OCI-LY1 (cell line): ENCODE data around the gene PSMC4.

Source experiments
- H2AFZ ChIP-seq: fragments of 200-600 bp; sonication (generic), shearing (Covaris generic); 2 replicates; pipeline ENCODE4 v1.6.0; 2014; ENCODE audit warnings: antibody characterized with exemption, mild to moderate bottlenecking, low read length
- H3F3A ChIP-seq: fragments of 200-600 bp; sonication (generic), shearing (Covaris generic); 2 replicates; pipeline ENCODE4 v1.6.0; 2014; ENCODE audit warnings: mild to moderate bottlenecking, antibody characterized with exemption, low read length, moderate library complexity; ENCODE audit not compliant: insufficient read depth
- H3K27ac ChIP-seq: fragments of 200-600 bp; sonication (generic); 2 replicates; pipeline ENCODE4 v1.5.1; 2014; ENCODE audit warnings: low read length, mixed run types, mild to moderate bottlenecking, low read depth; ENCODE audit not compliant: poor library complexity, severe bottlenecking
- H3K27me3 ChIP-seq: fragments of 200-600 bp; sonication (generic); 2 replicates; pipeline ENCODE4 v1.6.0; 2014; ENCODE audit warnings: antibody characterized with exemption, mild to moderate bottlenecking, low read length, moderate library complexity; ENCODE audit not compliant: insufficient read depth
- H3K36me3 ChIP-seq: fragments of 200-600 bp; sonication (generic); 2 replicates; pipeline ENCODE4 v1.6.1; 2014; ENCODE audit warnings: mild to moderate bottlenecking, antibody characterized with exemption, low read length, moderate library complexity, mixed read lengths; ENCODE audit not compliant: insufficient read depth
- H3K4me1 ChIP-seq: fragments of 200-600 bp; sonication (generic); 2 replicates; pipeline ENCODE4 v1.5.1; 2014; ENCODE audit warnings: mild to moderate bottlenecking, low read length, moderate library complexity; ENCODE audit not compliant: insufficient read depth, severe bottlenecking
- H3K4me2 ChIP-seq: fragments of 200-600 bp; sonication (generic), shearing (Covaris generic); 2 replicates; pipeline ENCODE4 v1.6.1; 2014; ENCODE audit warnings: low read length
- H3K4me3 ChIP-seq: fragments of 200-600 bp; sonication (generic); 2 replicates; pipeline ENCODE4 v1.5.1; 2014; ENCODE audit warnings: low read length, low read depth, mild to moderate bottlenecking, mixed read lengths; ENCODE audit not compliant: poor library complexity, severe bottlenecking
- H3K79me2 ChIP-seq: fragments of 200-600 bp; shearing (Covaris generic); 2 replicates; pipeline ENCODE4 v1.6.1; 2016; ENCODE audit warnings: mixed run types, low read length, mixed read lengths; ENCODE audit not compliant: insufficient read depth
- H3K9ac ChIP-seq: fragments of 200-600 bp; sonication (generic), shearing (Covaris generic); 2 replicates; pipeline ENCODE4 v1.6.1; 2014; ENCODE audit warnings: mild to moderate bottlenecking, low read length, mixed read lengths
- H3K9me2 ChIP-seq: fragments of 200-600 bp; sonication (generic), shearing (Covaris generic); 2 replicates; pipeline ENCODE4 v1.6.1; 2014; ENCODE audit warnings: low read depth, mild to moderate bottlenecking, low read length, mixed read lengths
- H3K9me3 ChIP-seq: fragments of 200-600 bp; shearing (Covaris generic); 2 replicates; pipeline ENCODE4 v1.6.1; 2014; ENCODE audit warnings: low read length, mixed read lengths
- H4K20me1 ChIP-seq: fragments of 200-600 bp; sonication (generic), shearing (Covaris generic); 2 replicates; pipeline ENCODE4 v1.6.0; 2016; ENCODE audit warnings: mild to moderate bottlenecking, low read length; ENCODE audit not compliant: insufficient read depth
- CTCF ChIP-seq: fragments of 200-600 bp; sonication (generic), shearing (Covaris generic); IDR thresholded peaks from 2 replicates; pipeline ENCODE4 v1.5.1; 2017; ENCODE audit warnings: mild to moderate bottlenecking, antibody characterized with exemption, low read length, moderate library complexity, mixed read lengths
- EZH2 ChIP-seq: fragments of 200-600 bp; sonication (generic), shearing (Covaris generic); IDR thresholded peaks from 2 replicates; pipeline ENCODE4 v1.8.0; 2017; ENCODE audit warnings: borderline replicate concordance, mixed run types, mild to moderate bottlenecking, antibody characterized with exemption, low read length, moderate library complexity, mixed read lengths

Gene PSMC4

GRCh38 chr19:39941615-39942365, 29.2 kb upstream of the PSMC4 start:
- no peak overlapping the region for H2AFZ ChIP-seq
- H3K36me3 ChIP-seq, result peaks cover 21% of the 10 kb centered on the region
- H3K79me2 ChIP-seq, result no peaks in the 10 kb centered on the region
- H3F3A ChIP-seq, result 0 out of 2 replicates have a peak, but pooled peaks cover 7% of the 10 kb centered on the region
- peak overlapping the region; percentile 99 for H3K27ac ChIP-seq
- H3K9me3 ChIP-seq, result peaks cover 13% of the 10 kb centered on the region
- no peaks in the 10 kb centered on the region for H3K27me3 ChIP-seq
- no peaks in the 10 kb centered on the region for H3K9me2 ChIP-seq
- peak overlapping the region; percentile 34 for H3K4me3 ChIP-seq
- peak overlapping the region; percentile 71 for H3K9ac ChIP-seq
- no peaks in the 10 kb centered on the region for H4K20me1 ChIP-seq
- TF ChIP-seq EZH2 (no peak), CTCF (no peak)
- H3K4me1 ChIP-seq, result peaks cover 54% of the 10 kb centered on the region
- H3K4me2 ChIP-seq, result peak overlapping the region; percentile 72

- Histone ChIP-seq H4K20me1 (no peaks in the 10 kb centered on the region), H3K4me2 (peak overlapping the region; percentile 72), H3K9me3 (peaks cover 13% of the 10 kb centered on the region), H3K9ac (peak overlapping the region; percentile 71), H3K36me3 (peaks cover 25% of the 10 kb centered on the region), H3K27ac (peak overlapping the region; percentile 99), H3K4me1 (peaks cover 50% of the 10 kb centered on the region), H3F3A (0 out of 2 replicates have a peak, but pooled peaks cover 7% of the 10 kb centered on the region), H3K79me2 (no peaks in the 10 kb centered on the region), H2AFZ (no peak overlapping the region), H3K9me2 (no peaks in the 10 kb centered on the region), H3K27me3 (no peaks in the 10 kb centered on the region), H3K4me3 (peak overlapping the region; percentile 34)
- TF ChIP-seq CTCF (no peak), EZH2 (no peak)
These were observed 28.6 kb upstream of the PSMC4 start for GRCh38 chr19:39942366-39942730.

GRCh38 chr19:39943586-39943985, 27.4 kb upstream of the PSMC4 start:
- H3F3A ChIP-seq, result no peaks in the 10 kb centered on the region
- no peaks in the 10 kb centered on the region for H3K27me3 ChIP-seq
- H3K9ac ChIP-seq, result peak overlapping the region; percentile 19; the same call in 1 of the 2 replicates
- no peaks in the 10 kb centered on the region for H3K79me2 ChIP-seq
- no peaks in the 10 kb centered on the region for H3K9me2 ChIP-seq
- TF ChIP-seq EZH2 (no peak), CTCF (no peak)
- H3K27ac ChIP-seq, result peak overlapping the region; percentile 99
- H3K4me2 ChIP-seq, result no peak overlapping the region; the same call in 1 of the 2 replicates
- no peaks in the 10 kb centered on the region for H4K20me1 ChIP-seq
- peaks cover 13% of the 10 kb centered on the region for H3K9me3 ChIP-seq
- no peak overlapping the region for H2AFZ ChIP-seq
- peaks cover 49% of the 10 kb centered on the region for H3K4me1 ChIP-seq
- no peak overlapping the region for H3K4me3 ChIP-seq
- H3K36me3 ChIP-seq, result peaks cover 37% of the 10 kb centered on the region
